HepG2 (cell line): ENCODE data around the gene CLPSL2. TPM values are rescaled to one million over a fixed set of nuclear protein-coding genes. Genes with fewer than 3 reads are reported as not detected.

Experiments used
- ADNP ChIP-seq: sonication (generic); formaldehyde crosslinking; IDR thresholded peaks from 2 replicates; pipeline ENCODE4 v1.4.0; 2020; ENCODE audit warnings: missing genetic modification reagents
- AFF4 ChIP-seq: sonication (generic); formaldehyde crosslinking; IDR thresholded peaks from 2 replicates; pipeline ENCODE4 v1.4.0; 2020; ENCODE audit warnings: missing genetic modification reagents
- CBX5 ChIP-seq: sonication (generic); formaldehyde crosslinking; IDR thresholded peaks from 2 replicates; pipeline ENCODE4 v1.4.0; 2020; ENCODE audit warnings: missing genetic modification reagents, borderline replicate concordance
- HINFP ChIP-seq: sonication (generic); formaldehyde crosslinking; IDR thresholded peaks from 2 replicates; pipeline ENCODE4 v1.4.0; 2020; ENCODE audit warnings: low read depth, mild to moderate bottlenecking, missing genetic modification reagents
- KLF6 ChIP-seq: IDR thresholded peaks from 2 replicates; pipeline ENCODE4 v1.8.0; 2016; ENCODE audit warnings: missing biosample characterization, missing genetic modification reagents
- MED13 ChIP-seq: sonication (generic); formaldehyde crosslinking; IDR thresholded peaks from 2 replicates; pipeline ENCODE4 v1.5.0; 2020; ENCODE audit warnings: missing genetic modification reagents
- MIXL1 ChIP-seq: IDR thresholded peaks from 2 replicates; pipeline ENCODE4 v1.6.1; 2016
- MLLT10 ChIP-seq: sonication (generic); formaldehyde crosslinking; IDR thresholded peaks from 2 replicates; pipeline ENCODE4 v1.4.0; 2020; ENCODE audit warnings: missing genetic modification reagents
- NR2F1 ChIP-seq, 2 experiments: fragments of 450-650 bp in 1 of 2; formaldehyde crosslinking in 1 of 2; IDR thresholded peaks; 2 replicates each; pipeline versions ENCODE4 v1.5.0 to v1.6.1; 2016 to 2020; ENCODE audit warnings: mild to moderate bottlenecking in 1 of 2, missing compliant biosample characterization in 1 of 2, missing genetic modification reagents in 1 of 2, moderate library complexity in 1 of 2
- PLSCR1 ChIP-seq: sonication (generic); formaldehyde crosslinking; IDR thresholded peaks from 2 replicates; pipeline ENCODE4 v1.5.0; 2020; ENCODE audit warnings: missing genetic modification reagents, mild to moderate bottlenecking, borderline replicate concordance
- PRDM4 ChIP-seq: sonication (generic); formaldehyde crosslinking; IDR thresholded peaks from 2 replicates; pipeline ENCODE4 v1.9.0; 2021; ENCODE audit warnings: missing genetic modification reagents, borderline replicate concordance
- PRPF4 ChIP-seq: fragments of 200-400 bp; formaldehyde crosslinking; IDR thresholded peaks from 2 replicates; pipeline ENCODE4 v1.6.1; 2016; ENCODE audit warnings: low read length, low read depth; ENCODE audit not compliant: poor library complexity, severe bottlenecking
- RBM39 ChIP-seq: fragments of 200-400 bp; formaldehyde crosslinking; IDR thresholded peaks from one replicate; pipeline ENCODE4 v1.6.1; 2018; ENCODE audit warnings: antibody characterized with exemption, mild to moderate bottlenecking, low read depth, low read length; ENCODE audit not compliant: poor library complexity, severe bottlenecking
- RCOR2 ChIP-seq: IDR thresholded peaks from 2 replicates; pipeline ENCODE4 v1.6.1; 2016; ENCODE audit warnings: missing biosample characterization, missing genetic modification reagents
- SATB2 ChIP-seq: sonication (generic); formaldehyde crosslinking; IDR thresholded peaks from 2 replicates; pipeline ENCODE4 v1.5.0; 2020; ENCODE audit warnings: missing genetic modification reagents
- ZBTB49 ChIP-seq: sonication (generic); formaldehyde crosslinking; IDR thresholded peaks from 2 replicates; pipeline ENCODE4 v1.4.0; 2020; ENCODE audit warnings: missing genetic modification reagents, borderline replicate concordance
- ZFP36L2 ChIP-seq: sonication (generic); formaldehyde crosslinking; IDR thresholded peaks from 2 replicates; pipeline ENCODE4 v1.4.0; 2020; ENCODE audit warnings: missing genetic modification reagents
- ZMYM3 ChIP-seq: sonication (generic); formaldehyde crosslinking; IDR thresholded peaks from 2 replicates; pipeline ENCODE4 v1.5.1; 2020; ENCODE audit warnings: mild to moderate bottlenecking, missing genetic modification reagents
- ZNF572 ChIP-seq: sonication (generic); formaldehyde crosslinking; IDR thresholded peaks from 2 replicates; pipeline ENCODE4 v1.5.1; 2020; ENCODE audit warnings: mild to moderate bottlenecking, missing genetic modification reagents
- polyA plus RNA-seq, 8 experiments: library from polyadenylated mRNA; depleted of rRNA in 3 of 8; stranded (reverse) in 7 of 8; unstranded in 1 of 8; fragments of >200 nt; fragmentation: Illumina TruSeq in 4 of 8; extraction: Trizol in 4 of 8; gene quantifications; 2 replicates each; pipeline versions ENCODE4 v1.2.1 to v1.2.3, GENCODE V29; 2011 to 2016; ENCODE audit warnings: low read depth in 4 of 8, missing spikeins in 1 of 8, mixed read lengths in 1 of 8; ENCODE audit not compliant: insufficient read depth in 1 of 8
- total RNA-seq, 5 experiments: library from RNA; depleted of rRNA; stranded (reverse); fragments of >200 nt; fragmentation: Illumina TruSeq; extraction: Trizol; gene quantifications; 2 replicates each; pipeline ENCODE4 v1.2.3, GENCODE V29; 2016; ENCODE audit warnings: low read depth in 1 of 5

Gene CLPSL2
- total and polyA plus RNA-seq, 2 of the 13 experiments (the other 11 are each of a cell fraction or from before 2014, with no cell fraction given): not detected

GRCh38 chr6:35727935-35728682 is 48.3 kb upstream of the CLPSL2 start (continued):
- TF ChIP-seq CBX5 (no peak), SATB2 (CRISPR knock-in tag) (no peak), PRPF4 (no peak), MED13 (CRISPR knock-in tag) (no peak), ZBTB49 (no peak), ZMYM3 (CRISPR knock-in tag) (no peak), NR2F1 (CRISPR knock-in tag; IDR thresholded peaks at IDR 0.05) (no peak), ZNF572 (peak; percentile 73; the same call in 1 of the 2 replicates), ADNP (CRISPR knock-in tag) (no peak), PLSCR1 (CRISPR knock-in tag) (no peak), ZFP36L2 (no peak), AFF4 (CRISPR knock-in tag) (no peak), HINFP (no peak; the same call in 1 of the 2 replicates), MIXL1 (no peak), PRDM4 (CRISPR knock-in tag) (no peak), RCOR2 (CRISPR knock-in tag) (peak; percentile 13; the same call in 1 of the 2 replicates), RBM39 (no peak), MLLT10 (CRISPR knock-in tag) (no peak), KLF6 (no peak)
